KMS-11 (cell line): ENCODE results near the gene EIF3A.
A peak's percentile ranks its signal among the peaks of the same experiment; 100 is the strongest.

Experiments used
- H2AFZ ChIP-seq: fragments of 200-600 bp; sonication (generic); 2 replicates; pipeline ENCODE4 v1.6.1; 2016; ENCODE audit warnings: antibody characterized with exemption, mixed run types, low read depth
- H3K27ac ChIP-seq: fragments of 200-600 bp; sonication (generic); 2 replicates; pipeline ENCODE4 v1.6.1; 2016; ENCODE audit warnings: mild to moderate bottlenecking, mixed run types
- H3K27me3 ChIP-seq: fragments of 200-600 bp; sonication (generic); 2 replicates; pipeline ENCODE4 v1.6.1; 2017; ENCODE audit warnings: mild to moderate bottlenecking, low read depth, mixed run types, moderate library complexity; ENCODE audit not compliant: insufficient read depth
- H3K36me3 ChIP-seq: fragments of 200-600 bp; sonication (generic); 2 replicates; pipeline ENCODE4 v1.6.1; 2017; ENCODE audit warnings: mild to moderate bottlenecking, mixed run types; ENCODE audit not compliant: insufficient read depth
- H3K4me1 ChIP-seq: fragments of 200-600 bp; sonication (generic); 2 replicates; pipeline ENCODE4 v1.6.1; 2016; ENCODE audit warnings: mild to moderate bottlenecking, low read depth, mixed run types; ENCODE audit not compliant: poor library complexity, severe bottlenecking
- H3K4me2 ChIP-seq: fragments of 200-600 bp; sonication (generic); 2 replicates; pipeline ENCODE4 v1.7.0; 2016; ENCODE audit warnings: mild to moderate bottlenecking, mixed run types
- H3K4me3 ChIP-seq: fragments of 200-600 bp; sonication (generic); IDR thresholded peaks from 2 replicates; pipeline ENCODE4 v1.6.1; 2017; ENCODE audit warnings: low read depth, low read length, mixed read lengths; ENCODE audit not compliant: insufficient read depth
- H3K79me2 ChIP-seq: fragments of 200-600 bp; sonication (generic); 2 replicates; pipeline ENCODE4 v1.6.1; 2016; ENCODE audit warnings: low read depth, mixed run types; ENCODE audit not compliant: insufficient read depth
- H3K9ac ChIP-seq: fragments of 200-600 bp; sonication (generic); 2 replicates; pipeline ENCODE4 v1.6.1; 2016; ENCODE audit warnings: mild to moderate bottlenecking, mixed run types
- H4K20me1 ChIP-seq: fragments of 200-600 bp; sonication (generic); 2 replicates; pipeline ENCODE4 v1.6.1; 2016; ENCODE audit warnings: mild to moderate bottlenecking, mixed run types; ENCODE audit not compliant: insufficient read depth
- CTCF ChIP-seq: fragments of 200-600 bp; sonication (generic); conservative IDR thresholded peaks from 2 replicates; pipeline ENCODE4 v1.6.1; 2017; ENCODE audit warnings: low read depth, mild to moderate bottlenecking, antibody characterized with exemption, low read length, moderate library complexity, mixed read lengths

The EIF3A gene

GRCh38 chr10:118986815-118987790 is 93.5 kb downstream of the EIF3A start:
- Histone ChIP-seq H3K4me3 (no peak overlapping the region), H2AFZ (no peak overlapping the region), H3K4me2 (peak overlapping the region; percentile 64)

GRCh38 chr10:118985576-118985975 is 95.0 kb downstream of the EIF3A start:
- H3K79me2 ChIP-seq = no peaks in the 10 kb centered on the region
- H3K4me3 ChIP-seq = no peak overlapping the region
- no peak overlapping the region for H3K9ac ChIP-seq
- H3K27ac ChIP-seq = no peak overlapping the region
- H2AFZ ChIP-seq = no peak overlapping the region
- no peak for TF ChIP-seq CTCF
- peaks cover 67% of the 10 kb centered on the region for H3K4me1 ChIP-seq
- H3K27me3 ChIP-seq = no peaks in the 10 kb centered on the region
- no peak overlapping the region for H3K4me2 ChIP-seq
- H3K36me3 ChIP-seq = no peaks in the 10 kb centered on the region
- no peaks in the 10 kb centered on the region for H4K20me1 ChIP-seq

More at GRCh38 chr10:118986815-118987790, 93.5 kb downstream of the EIF3A start:
- H3K36me3 ChIP-seq = no peaks in the 10 kb centered on the region
- peak overlapping the region; percentile 28 for H3K27ac ChIP-seq
- H4K20me1 ChIP-seq = no peaks in the 10 kb centered on the region
- no peak for TF ChIP-seq CTCF
- no peaks in the 10 kb centered on the region for H3K27me3 ChIP-seq
- H3K4me1 ChIP-seq = peaks cover 63% of the 10 kb centered on the region
- no peak overlapping the region for H3K9ac ChIP-seq
- H3K79me2 ChIP-seq = no peaks in the 10 kb centered on the region
